Measurements from ENCODE around the gene MASP1. TPM values are rescaled to one million over a fixed set of nuclear protein-coding genes. Genes with fewer than 3 reads are reported as not detected.

The MASP1 gene
- total RNA-seq, 1 experiment from 2014 or later: 1.0 TPM

DNA sequence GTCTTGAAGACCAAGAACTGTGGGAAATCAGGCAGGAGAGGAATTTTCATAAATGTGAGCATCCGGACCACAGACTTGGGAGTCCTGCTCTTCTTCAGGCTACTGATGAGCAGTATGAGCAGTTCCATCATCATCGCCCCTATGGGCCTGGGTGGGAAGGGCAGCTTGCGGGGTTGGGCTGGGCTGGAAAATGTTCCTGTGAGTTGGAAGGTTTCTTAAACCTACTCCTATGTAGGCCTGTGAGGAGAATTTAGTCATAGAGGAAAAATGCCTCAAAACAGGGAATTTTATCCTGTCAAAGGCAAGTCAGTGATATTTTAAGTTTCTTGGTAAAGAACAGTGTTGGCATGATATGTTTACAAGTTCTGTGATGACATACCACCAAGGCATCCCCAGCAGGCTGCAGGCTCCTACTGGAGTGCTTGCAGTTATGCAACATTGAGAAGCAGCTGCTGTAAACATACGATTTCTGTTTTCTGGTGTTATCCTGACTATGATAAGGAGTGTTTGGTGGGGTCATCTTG lies 10.3 kb downstream of the MASP1 start:
- Histone ChIP-seq H3K56ac (ENCODE audit: insufficient read length, low read depth, low read length) (no peak overlapping the region), H3K4me1 (ENCODE audit: insufficient read depth, low read length) (peaks cover 2% of the 10 kb centered on the region; the same call in 1 of the 2 replicates), H3K27me3 (ENCODE audit: insufficient read depth, low read length) (no peaks in the 10 kb centered on the region), H3K23ac (ENCODE audit: insufficient read length, low read depth, low read length) (no peak overlapping the region), H2BK20ac (ENCODE audit: low read depth, low read length, poor library complexity, severe bottlenecking) (no peak overlapping the region), H3K27ac (ENCODE audit: insufficient read length, low read depth, low read length) (no peak overlapping the region), H2BK5ac (ENCODE audit: insufficient read length, low read length) (no peak overlapping the region), H2AK5ac (ENCODE audit: insufficient read length, low read length) (no peak overlapping the region), H3K79me2 (ENCODE audit: insufficient read depth, low read length) (no peaks in the 10 kb centered on the region), H3K9me3 (ENCODE audit: control insufficient read depth, low read depth, low read length) (no peaks in the 10 kb centered on the region), H2BK12ac (ENCODE audit: insufficient read length, low read depth, low read length) (no peak overlapping the region), H2BK15ac (ENCODE audit: low read depth, low read length) (no peak overlapping the region), H4K91ac (ENCODE audit: insufficient read length, low read depth, low read length) (no peak overlapping the region), H4K5ac (ENCODE audit: insufficient read length, low read depth, low read length) (no peak overlapping the region), H3K79me1 (ENCODE audit: insufficient read depth, low read depth, low read length, poor library complexity, severe bottlenecking) (no peaks in the 10 kb centered on the region), H2AFZ (ENCODE audit: low read length) (no peak overlapping the region), H3K18ac (ENCODE audit: insufficient read length, low read depth, low read length) (no peak overlapping the region), H3K23me2 (ENCODE audit: insufficient read length, low read depth, low read length, poor library complexity, severe bottlenecking) (no peaks in the 10 kb centered on the region), H4K20me1 (ENCODE audit: control insufficient read depth, insufficient read depth, insufficient read length) (no peaks in the 10 kb centered on the region), H4K8ac (replicated peaks; ENCODE audit: insufficient read length, low read depth, low read length) (no peak overlapping the region), H3K14ac (ENCODE audit: insufficient read depth, low read length) (no peak overlapping the region), H3K9ac (ENCODE audit: extremely low read depth, insufficient read length, low read length) (no peak overlapping the region), H2BK120ac (ENCODE audit: low read depth, low read length, poor library complexity, severe bottlenecking) (no peak overlapping the region), H3T11ph (ENCODE audit: low read length) (no peak overlapping the region), H3K4ac (ENCODE audit: low read depth, low read length) (no peak overlapping the region), H3K4me2 (ENCODE audit: insufficient read depth, insufficient read length, low read length) (no peak overlapping the region)
- Mint-ChIP-seq H3K27ac (no peak overlapping the region), H3K9me3 (no peaks in the 10 kb centered on the region), H3K4me3 (no peak overlapping the region), H3K27me3 (ENCODE audit: low read depth) (no peaks in the 10 kb centered on the region; the same call in 1 of the 2 replicates), H3K4me1 (peaks cover 11 to 22% of the 10 kb centered on the region in 2 experiments), H3K36me3 (ENCODE audit: insufficient read depth in 1 of 3, low read depth in 3 of 3) (peaks cover 0 to 3% (median 0%) of the 10 kb centered on the region in 3 experiments; a peak in 1 of 7 replicates)
- no peak for DNase-seq
- TF ChIP-seq, protein P1, sequence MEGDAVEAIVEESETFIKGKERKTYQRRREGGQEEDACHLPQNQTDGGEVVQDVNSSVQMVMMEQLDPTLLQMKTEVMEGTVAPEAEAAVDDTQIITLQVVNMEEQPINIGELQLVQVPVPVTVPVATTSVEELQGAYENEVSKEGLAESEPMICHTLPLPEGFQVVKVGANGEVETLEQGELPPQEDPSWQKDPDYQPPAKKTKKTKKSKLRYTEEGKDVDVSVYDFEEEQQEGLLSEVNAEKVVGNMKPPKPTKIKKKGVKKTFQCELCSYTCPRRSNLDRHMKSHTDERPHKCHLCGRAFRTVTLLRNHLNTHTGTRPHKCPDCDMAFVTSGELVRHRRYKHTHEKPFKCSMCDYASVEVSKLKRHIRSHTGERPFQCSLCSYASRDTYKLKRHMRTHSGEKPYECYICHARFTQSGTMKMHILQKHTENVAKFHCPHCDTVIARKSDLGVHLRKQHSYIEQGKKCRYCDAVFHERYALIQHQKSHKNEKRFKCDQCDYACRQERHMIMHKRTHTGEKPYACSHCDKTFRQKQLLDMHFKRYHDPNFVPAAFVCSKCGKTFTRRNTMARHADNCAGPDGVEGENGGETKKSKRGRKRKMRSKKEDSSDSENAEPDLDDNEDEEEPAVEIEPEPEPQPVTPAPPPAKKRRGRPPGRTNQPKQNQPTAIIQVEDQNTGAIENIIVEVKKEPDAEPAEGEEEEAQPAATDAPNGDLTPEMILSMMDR (conservative IDR thresholded peaks at IDR 0.05): peak; percentile 54
- WGBS (ENCODE audit: extremely low coverage, insufficient read length, low lambda C conversion rate): no CpG with 5 or more reads among the region's 4 CpGs

Data from H9 (cell line).